ENCODE measurements around the gene NOCT.

Gene NOCT

GRCh38 chr4:139009702-139010101 lies 5.9 kb upstream of the NOCT start:
- TF ChIP-seq CTCF (IDR thresholded peaks at IDR 0.05; ENCODE audit: control insufficient read depth, insufficient read depth, low read depth, low read length, missing control alignments): no peak
- H3K4me3 ChIP-seq (ENCODE audit: control insufficient read depth, low read depth, low read length): no peak overlapping the region
- no peak for DNase-seq (ENCODE audit: low read depth)

- H3K4me3 ChIP-seq (ENCODE audit: control insufficient read depth, low read depth, low read length): no peak overlapping the region
- TF ChIP-seq CTCF (IDR thresholded peaks at IDR 0.05; ENCODE audit: control insufficient read depth, insufficient read depth, low read depth, low read length, missing control alignments): no peak
- no peak for DNase-seq (ENCODE audit: low read depth)
These were observed 4.2 kb upstream of the NOCT start for GRCh38 chr4:139011225-139011950.

- H3K4me3 ChIP-seq (ENCODE audit: control insufficient read depth, low read depth, low read length): peak overlapping the region; percentile 48
- TF ChIP-seq CTCF (IDR thresholded peaks at IDR 0.05; ENCODE audit: control insufficient read depth, insufficient read depth, low read depth, low read length, missing control alignments): no peak
- DNase-seq (ENCODE audit: low read depth): peak; percentile 82
These were observed 961 bp upstream of the NOCT start for GRCh38 chr4:139014371-139015268.

GRCh38 chr4:139015948-139016471 lies 429 bp downstream of the NOCT start:
- H3K4me3 ChIP-seq (ENCODE audit: control insufficient read depth, low read depth, low read length): peak overlapping the region; percentile 48
- no peak for DNase-seq (ENCODE audit: low read depth)
- no peak for TF ChIP-seq CTCF (IDR thresholded peaks at IDR 0.05; ENCODE audit: control insufficient read depth, insufficient read depth, low read depth, low read length, missing control alignments)

GRCh38 chr4:139017861-139018260 lies 2.3 kb downstream of the NOCT start:
- DNase-seq (ENCODE audit: low read depth): no peak
- no peak overlapping the region; the same call in 1 of the 2 replicates for H3K4me3 ChIP-seq (ENCODE audit: control insufficient read depth, low read depth, low read length)
- no peak for TF ChIP-seq CTCF (IDR thresholded peaks at IDR 0.05; ENCODE audit: control insufficient read depth, insufficient read depth, low read depth, low read length, missing control alignments)

GRCh38 chr4:139018501-139018900 lies 2.9 kb downstream of the NOCT start:
- no peak for DNase-seq (ENCODE audit: low read depth)
- TF ChIP-seq CTCF (IDR thresholded peaks at IDR 0.05; ENCODE audit: control insufficient read depth, insufficient read depth, low read depth, low read length, missing control alignments): no peak
- no peak overlapping the region for H3K4me3 ChIP-seq (ENCODE audit: control insufficient read depth, low read depth, low read length)
